Measurements from ENCODE around the gene MADD.

Gene MADD

GRCh38 chr11:47338396-47339241, 68.7 kb downstream of the MADD start:
- Mint-ChIP-seq H3K4me1 (peaks cover 7% of the 10 kb centered on the region), H3K27me3 (ENCODE audit: low read depth) (peaks cover 18% of the 10 kb centered on the region), H3K4me3 (no peak overlapping the region), H3K27ac (no peak overlapping the region), H3K9me3 (no peaks in the 10 kb centered on the region), H3K36me3 (ENCODE audit: low read depth) (no peaks in the 10 kb centered on the region)
- no peak for TF ChIP-seq CTCF (IDR thresholded peaks at IDR 0.05; ENCODE audit: unreplicated experiment in 3 of 3)

- TF ChIP-seq CTCF (IDR thresholded peaks at IDR 0.05; ENCODE audit: unreplicated experiment in 3 of 3) = no peak
- H3K27me3 Mint-ChIP-seq (ENCODE audit: low read depth) = peaks cover 20% of the 10 kb centered on the region
- H3K4me1 Mint-ChIP-seq = peaks cover 7% of the 10 kb centered on the region
- no peaks in the 10 kb centered on the region for H3K9me3 Mint-ChIP-seq
- H3K4me3 Mint-ChIP-seq = no peak overlapping the region
- H3K27ac Mint-ChIP-seq = no peak overlapping the region
- H3K36me3 Mint-ChIP-seq (ENCODE audit: low read depth) = no peaks in the 10 kb centered on the region
These were observed 70.1 kb downstream of the MADD start for GRCh38 chr11:47340010-47340409.

GRCh38 chr11:47340980-47341775, 71.2 kb downstream of the MADD start:
- Mint-ChIP-seq H3K4me3 (no peak overlapping the region), H3K27me3 (ENCODE audit: low read depth) (peaks cover 20% of the 10 kb centered on the region), H3K36me3 (ENCODE audit: low read depth) (no peaks in the 10 kb centered on the region), H3K27ac (peak overlapping the region in 1 of 3 experiments; percentile 4), H3K4me1 (peaks cover 7% of the 10 kb centered on the region), H3K9me3 (no peaks in the 10 kb centered on the region)
- TF ChIP-seq CTCF (IDR thresholded peaks at IDR 0.05; ENCODE audit: unreplicated experiment in 3 of 3) = no peak

- Mint-ChIP-seq H3K27ac (no peak overlapping the region), H3K27me3 (ENCODE audit: low read depth) (peaks cover 20% of the 10 kb centered on the region), H3K36me3 (ENCODE audit: low read depth) (no peaks in the 10 kb centered on the region), H3K9me3 (no peaks in the 10 kb centered on the region), H3K4me1 (peaks cover 7% of the 10 kb centered on the region), H3K4me3 (no peak overlapping the region)
- no peak for TF ChIP-seq CTCF (IDR thresholded peaks at IDR 0.05; ENCODE audit: unreplicated experiment in 3 of 3)
These were observed 72.3 kb downstream of the MADD start for GRCh38 chr11:47342036-47342803.

- Mint-ChIP-seq H3K27me3 (ENCODE audit: low read depth) (peaks cover 15% of the 10 kb centered on the region), H3K4me1 (peaks cover 7% of the 10 kb centered on the region), H3K27ac (no peak overlapping the region), H3K9me3 (no peaks in the 10 kb centered on the region), H3K4me3 (no peak overlapping the region), H3K36me3 (ENCODE audit: low read depth) (no peaks in the 10 kb centered on the region)
- TF ChIP-seq CTCF (IDR thresholded peaks at IDR 0.05; ENCODE audit: unreplicated experiment in 3 of 3) = no peak
These were observed 72.9 kb downstream of the MADD start for GRCh38 chr11:47342854-47343253.
